Left ventricle myocardium inferior (tissue), 1 donor: ENCODE measurements around the gene DNAJC6. TPM values are rescaled to one million over a fixed set of nuclear protein-coding genes. Genes with fewer than 3 reads are reported as not detected.

Source experiments
- DNase-seq: peaks from one replicate; pipeline ENCODE4 v3.0.0-alpha.2; 2020
- H3K27ac ChIP-seq: fragments of 200-600 bp; replicated peaks from 2 replicates; pipeline ENCODE4 v1.8.0; 2021
- H3K27me3 ChIP-seq: fragments of 200-600 bp; 2 replicates; pipeline ENCODE4 v1.8.0; 2021; ENCODE audit warnings: low read depth
- H3K36me3 ChIP-seq: fragments of 200-600 bp; 2 replicates; pipeline ENCODE4 v1.8.0; 2021
- H3K4me1 ChIP-seq: fragments of 200-600 bp; 2 replicates; pipeline ENCODE4 v1.8.0; 2021
- H3K4me3 ChIP-seq: fragments of 200-600 bp; 2 replicates; pipeline ENCODE4 v1.8.0; 2021; ENCODE audit warnings: mild to moderate bottlenecking, moderate library complexity
- H3K9me3 ChIP-seq: fragments of 200-600 bp; replicated peaks from 2 replicates; pipeline ENCODE4 v1.8.0; 2021
- CTCF ChIP-seq: fragments of 200-600 bp; IDR thresholded peaks from 2 replicates; pipeline ENCODE4 v1.8.0; 2021; ENCODE audit warnings: antibody characterized with exemption, mild to moderate bottlenecking, borderline replicate concordance
- intact Hi-C: fragments of 100-400 bp; cut with micrococcal nuclease; formaldehyde crosslinking; loops from one replicate; pipeline ENCODE4 v1.11.0; 2022
- total RNA-seq: library from RNA; stranded (reverse); fragmentation: NEBNext Ultra II Directional; extraction: Animal tissue kit (Norgen Biotek cat#: 25700); gene quantifications from one replicate; pipeline ENCODE4 v1.2.1, GENCODE V29; 2021
- donor health status: DM: no; HTN: yes; CAD: no; lungs with severe emphysema.

DNAJC6 gene
- total RNA-seq, 1 donor from 2014 or later: 4.7 TPM

GRCh38 chr1:65398083-65398482, 88.7 kb downstream of the DNAJC6 start:
- DNase-seq: no peak
- Histone ChIP-seq H3K27ac (no peak overlapping the region), H3K27me3 (no peaks in the 10 kb centered on the region), H3K4me1 (no peaks in the 10 kb centered on the region), H3K4me3 (no peak overlapping the region), H3K36me3 (no peaks in the 10 kb centered on the region), H3K9me3 (no peaks in the 10 kb centered on the region)
- intact Hi-C loops: no loop called here
- TF ChIP-seq CTCF: no peak

- Histone ChIP-seq H3K27me3 (no peaks in the 10 kb centered on the region), H3K4me3 (no peak overlapping the region), H3K9me3 (no peaks in the 10 kb centered on the region), H3K4me1 (no peaks in the 10 kb centered on the region), H3K36me3 (no peaks in the 10 kb centered on the region), H3K27ac (no peak overlapping the region)
- DNase-seq: no peak
- TF ChIP-seq CTCF: no peak
- intact Hi-C loops: no loop called here
Observed at GRCh38 chr1:65399003-65399402, 89.7 kb downstream of the DNAJC6 start.

GRCh38 chr1:65401612-65402011, 92.3 kb downstream of the DNAJC6 start:
- Histone ChIP-seq H3K9me3 (no peaks in the 10 kb centered on the region), H3K4me1 (no peaks in the 10 kb centered on the region), H3K4me3 (no peak overlapping the region), H3K27me3 (no peaks in the 10 kb centered on the region), H3K27ac (no peak overlapping the region), H3K36me3 (peaks cover 4% of the 10 kb centered on the region)
- DNase-seq: no peak
- TF ChIP-seq CTCF: no peak
- intact Hi-C loops: no loop called here

GRCh38 chr1:65404941-65405340, 95.6 kb downstream of the DNAJC6 start:
- DNase-seq: no peak
- Histone ChIP-seq H3K27ac (no peak overlapping the region), H3K4me1 (no peaks in the 10 kb centered on the region), H3K9me3 (no peaks in the 10 kb centered on the region), H3K4me3 (no peak overlapping the region), H3K27me3 (no peaks in the 10 kb centered on the region), H3K36me3 (peaks cover 11% of the 10 kb centered on the region)
- intact Hi-C loops: no loop called here
- no peak for TF ChIP-seq CTCF

GRCh38 chr1:65407877-65408276, 98.5 kb downstream of the DNAJC6 start:
- DNase-seq: no peak
- H3K27ac ChIP-seq: no peak overlapping the region
- H3K36me3 ChIP-seq: peaks cover 11% of the 10 kb centered on the region
- intact Hi-C loops: no loop called here
- no peaks in the 10 kb centered on the region for H3K4me1 ChIP-seq
- no peak for TF ChIP-seq CTCF
- H3K9me3 ChIP-seq: no peaks in the 10 kb centered on the region
- no peak overlapping the region for H3K4me3 ChIP-seq
- H3K27me3 ChIP-seq: no peaks in the 10 kb centered on the region

GRCh38 chr1:65409314-65409713, 100.0 kb downstream of the DNAJC6 start:
- H3K4me3 ChIP-seq: no peak overlapping the region
- H3K9me3 ChIP-seq: no peaks in the 10 kb centered on the region
- no peak for TF ChIP-seq CTCF
- no peaks in the 10 kb centered on the region for H3K4me1 ChIP-seq
- DNase-seq: no peak
- H3K36me3 ChIP-seq: peaks cover 11% of the 10 kb centered on the region
- no peak overlapping the region for H3K27ac ChIP-seq
- intact Hi-C loops: no loop called here
- H3K27me3 ChIP-seq: no peaks in the 10 kb centered on the region
